HUES48 (cell line): Measurements from ENCODE around the gene SDK1.
"Not testable (repeated sequence)": the region's sequence is repeated elsewhere in the genome, so short reads cannot be mapped to it uniquely, and the experiment has no call there.

Experiments
- H3K27ac ChIP-seq: one replicate; pipeline ENCODE4 v1.7.0; 2013; ENCODE audit warnings: low read depth, low read length, inconsistent platforms
- H3K27me3 ChIP-seq: 2 replicates; pipeline ENCODE4 v1.6.1; 2013; ENCODE audit warnings: mild to moderate bottlenecking, low read length; ENCODE audit not compliant: control insufficient read depth, insufficient read depth
- H3K36me3 ChIP-seq: 2 replicates; pipeline ENCODE4 v1.6.1; 2013; ENCODE audit warnings: low read length; ENCODE audit not compliant: control insufficient read depth, insufficient read depth
- H3K4me1 ChIP-seq: 2 replicates; pipeline ENCODE4 v1.6.1; 2013; ENCODE audit warnings: mild to moderate bottlenecking, low read length; ENCODE audit not compliant: control insufficient read depth, insufficient read depth
- H3K4me3 ChIP-seq: 2 replicates; pipeline ENCODE4 v1.5.1; 2013; ENCODE audit warnings: mild to moderate bottlenecking, low read depth, low read length
- H3K9ac ChIP-seq: 2 replicates; pipeline ENCODE4 v1.6.1; 2013; ENCODE audit warnings: mild to moderate bottlenecking, low read depth, low read length, moderate library complexity
- H3K9me3 ChIP-seq: 2 replicates; pipeline ENCODE4 v1.6.1; 2013; ENCODE audit warnings: low read length; ENCODE audit not compliant: control insufficient read depth, insufficient read depth

The SDK1 gene

DNA sequence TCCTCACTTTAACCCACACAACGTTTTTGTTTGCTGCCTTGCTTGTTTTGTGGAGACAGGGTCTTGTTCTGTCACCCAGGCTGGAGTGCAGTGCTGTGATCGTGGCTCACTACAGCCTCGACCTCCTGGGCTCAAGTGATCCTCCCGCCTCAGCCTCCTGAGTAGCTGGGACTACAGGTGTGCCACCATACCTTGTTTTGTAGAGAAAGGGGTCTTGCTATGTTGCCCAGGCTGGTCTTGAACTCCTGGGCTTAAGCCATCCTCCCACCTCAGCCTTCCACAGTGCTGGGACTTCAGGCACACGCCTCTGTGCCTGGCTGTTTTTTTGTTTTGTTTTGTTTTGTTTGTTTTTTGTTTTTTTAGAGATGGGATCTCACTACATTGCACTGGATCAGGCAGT lies 935.8 kb downstream of the SDK1 start:
- not testable (repeated sequence) for H3K36me3 ChIP-seq, H3K9ac ChIP-seq

DNA sequence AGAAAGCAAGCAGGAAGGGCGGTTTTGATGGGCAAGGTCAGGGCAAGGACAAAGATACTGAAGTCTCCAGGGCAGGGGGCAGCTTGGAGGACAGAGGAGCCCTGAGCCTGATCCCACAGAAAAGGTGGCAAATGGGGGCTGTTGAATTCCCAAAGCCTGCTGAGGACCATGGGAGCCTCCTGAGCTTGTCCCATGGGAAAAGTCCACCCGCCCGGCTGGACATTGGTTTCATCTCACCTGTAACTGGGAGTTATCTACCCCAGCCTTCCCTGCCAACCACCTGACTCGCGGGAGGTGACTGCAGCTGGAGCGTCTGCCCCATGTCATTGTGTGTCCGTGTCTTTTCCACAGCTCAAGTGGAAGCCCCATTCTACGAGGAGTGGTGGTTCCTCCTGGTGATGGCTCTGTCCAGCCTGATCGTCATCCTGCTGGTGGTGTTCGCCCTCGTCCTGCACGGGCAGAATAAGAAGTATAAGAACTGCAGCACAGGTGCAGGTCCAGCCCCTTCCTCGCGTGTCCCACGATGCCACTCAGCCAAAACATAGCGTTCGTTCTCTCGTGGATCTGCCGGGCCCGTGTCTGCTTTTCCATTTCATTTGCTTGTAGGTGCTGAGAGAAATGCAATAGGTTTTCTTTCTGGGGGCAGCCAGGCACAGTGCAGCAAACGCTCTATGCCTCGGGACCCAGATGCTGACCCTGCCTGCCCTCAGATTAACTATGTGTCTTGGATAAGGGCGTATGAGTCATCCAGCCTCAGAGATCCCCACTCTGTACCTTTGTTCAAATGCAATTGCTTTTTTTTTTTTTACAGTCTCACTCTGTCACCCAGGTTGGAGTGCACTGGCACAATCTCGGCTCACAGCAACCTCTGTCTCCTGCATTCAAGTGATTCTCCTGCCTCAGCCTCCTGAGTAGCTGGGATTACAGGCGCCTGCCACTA lies 936.5 kb downstream of the SDK1 start:
- peaks cover 13% of the 10 kb centered on the region for H3K4me1 ChIP-seq
- no peak overlapping the region for H3K9ac ChIP-seq
- H3K4me3 ChIP-seq: no peak overlapping the region
- H3K9me3 ChIP-seq: no peaks in the 10 kb centered on the region
- no peaks in the 10 kb centered on the region for H3K27me3 ChIP-seq
- H3K27ac ChIP-seq: no peak overlapping the region
- H3K36me3 ChIP-seq: no peaks in the 10 kb centered on the region

More for the DNA sequence above, 935.8 kb downstream of the SDK1 start:
- H3K27me3 ChIP-seq, H3K27ac ChIP-seq, H3K4me3 ChIP-seq, H3K9me3 ChIP-seq: not testable (repeated sequence)
- peaks cover 13% of the 10 kb centered on the region for H3K4me1 ChIP-seq

DNA sequence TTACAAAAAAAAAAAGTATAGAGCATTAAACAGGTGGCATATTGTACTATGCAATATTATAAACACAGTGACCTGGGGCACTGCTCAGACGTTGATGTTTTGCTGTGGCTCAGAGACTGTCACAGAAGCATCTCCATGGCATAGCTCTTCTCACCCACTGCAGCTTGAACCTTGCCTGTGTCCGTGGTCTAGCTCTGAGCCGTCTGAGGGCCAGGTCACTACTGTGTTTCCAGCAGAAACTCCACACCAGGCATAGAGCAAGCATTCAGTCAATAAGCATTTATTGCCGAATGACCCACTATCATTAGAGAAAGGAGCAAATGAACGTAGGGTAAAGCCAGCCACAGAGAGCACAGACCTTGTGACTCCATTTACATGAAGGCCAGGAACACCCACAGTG lies 937.8 kb downstream of the SDK1 start:
- Histone ChIP-seq H3K27ac (no peak overlapping the region), H3K9me3 (no peaks in the 10 kb centered on the region), H3K9ac (no peak overlapping the region), H3K4me1 (peaks cover 13% of the 10 kb centered on the region), H3K36me3 (no peaks in the 10 kb centered on the region), H3K27me3 (no peaks in the 10 kb centered on the region), H3K4me3 (no peak overlapping the region)

DNA sequence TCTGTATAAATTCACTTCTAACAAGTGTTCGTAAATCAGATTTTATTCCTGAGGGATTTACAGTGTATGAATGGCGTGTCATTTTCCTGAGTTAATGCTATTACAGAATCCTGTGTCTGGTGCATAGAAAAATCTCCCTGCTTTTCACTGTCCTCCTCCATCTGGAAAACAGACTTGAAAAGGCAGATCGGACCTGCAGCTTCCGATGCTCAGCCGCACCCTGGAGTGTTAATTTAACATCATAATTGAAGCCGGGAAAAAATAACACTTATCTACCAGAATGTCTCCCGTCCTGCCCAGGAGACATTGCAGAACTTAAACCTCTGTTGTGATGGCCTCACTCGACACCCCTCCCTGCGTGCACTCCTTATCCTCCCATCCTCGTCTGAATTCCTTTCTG lies 939.0 kb downstream of the SDK1 start:
- H3K9me3 ChIP-seq: no peaks in the 10 kb centered on the region
- H3K9ac ChIP-seq: no peak overlapping the region
- H3K4me1 ChIP-seq: peaks cover 13% of the 10 kb centered on the region
- no peaks in the 10 kb centered on the region for H3K36me3 ChIP-seq
- H3K27ac ChIP-seq: no peak overlapping the region
- H3K27me3 ChIP-seq: no peaks in the 10 kb centered on the region
- 0 out of 2 replicates have a peak overlapping the region, but pooled peaks have one; percentile 3 for H3K4me3 ChIP-seq

DNA sequence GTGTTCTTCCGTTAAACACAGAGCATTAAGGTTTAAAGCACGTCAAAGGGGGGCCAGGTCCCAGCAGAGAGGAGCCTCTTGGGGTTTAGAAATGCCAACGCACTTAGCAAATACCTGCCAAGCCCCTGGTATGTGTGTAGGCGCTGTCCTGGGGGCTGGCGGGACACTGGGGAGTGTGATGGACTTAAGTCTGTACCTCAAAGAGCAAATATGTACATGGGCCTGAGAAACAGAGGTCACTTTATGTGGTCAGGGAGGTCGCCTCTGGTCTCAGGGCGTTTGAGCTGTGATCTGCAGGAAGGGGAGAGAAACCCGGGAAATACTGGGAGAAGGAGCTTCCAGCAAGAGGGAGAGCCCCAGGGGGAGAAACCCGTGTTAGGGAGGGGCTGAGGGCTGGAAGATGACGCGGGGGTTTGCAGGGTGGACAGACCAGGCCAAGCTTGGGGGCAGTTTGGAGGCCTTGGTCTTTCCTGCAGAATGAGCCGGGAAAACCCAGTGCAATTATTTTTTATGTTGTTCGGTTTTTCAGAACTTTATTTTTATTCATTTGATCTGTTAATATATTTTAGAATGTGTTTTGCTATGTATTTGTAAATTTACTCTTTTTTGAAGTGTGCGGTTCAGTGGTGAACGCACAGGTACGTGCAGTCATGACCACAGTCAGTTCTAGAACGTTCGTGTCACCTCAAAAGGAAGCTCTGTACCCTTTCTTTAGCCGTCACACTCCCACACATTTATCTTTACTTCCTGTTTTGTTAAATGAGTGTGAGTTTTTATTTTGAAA lies 939.7 kb downstream of the SDK1 start:
- Histone ChIP-seq H3K9ac (no peak overlapping the region), H3K27me3 (no peaks in the 10 kb centered on the region), H3K27ac (no peak overlapping the region), H3K4me1 (peaks cover 16% of the 10 kb centered on the region), H3K9me3 (no peaks in the 10 kb centered on the region), H3K4me3 (no peak overlapping the region), H3K36me3 (no peaks in the 10 kb centered on the region)

DNA sequence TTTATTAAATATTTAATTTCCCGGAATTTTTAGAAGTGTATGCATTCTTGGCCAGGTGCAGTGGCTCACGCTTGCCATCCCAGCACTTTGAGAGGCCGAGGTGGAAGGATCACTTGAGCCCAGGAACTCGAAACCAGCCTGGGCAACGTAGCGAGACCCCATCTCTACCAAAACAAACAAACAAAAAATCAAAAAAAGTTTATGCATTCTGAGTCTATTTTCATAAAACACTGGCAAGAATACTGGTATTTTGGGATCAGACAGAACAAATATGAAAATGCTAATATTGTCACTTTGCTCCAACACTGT lies 940.2 kb downstream of the SDK1 start:
- no peak overlapping the region for H3K27ac ChIP-seq
- no peaks in the 10 kb centered on the region for H3K27me3 ChIP-seq
- H3K4me3 ChIP-seq: no peak overlapping the region

DNA sequence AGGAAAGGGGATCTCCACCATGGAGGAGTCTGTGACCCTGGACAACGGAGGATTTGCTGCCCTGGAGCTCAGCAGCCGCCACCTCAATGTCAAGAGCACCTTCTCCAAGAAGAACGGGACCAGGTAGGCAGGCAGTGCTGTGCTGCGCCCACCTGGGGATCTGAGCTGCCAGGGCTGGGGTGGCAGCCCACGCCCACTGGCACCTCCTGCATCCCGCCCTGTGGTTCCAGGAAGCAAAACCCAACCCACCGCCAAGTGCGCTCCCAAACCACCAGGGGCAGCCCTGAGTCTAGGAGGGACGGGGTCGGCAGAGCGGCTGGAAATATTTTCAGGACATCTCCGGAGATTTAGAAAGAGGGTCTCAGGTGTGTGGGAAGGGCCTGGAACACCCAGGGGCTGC lies 940.7 kb downstream of the SDK1 start:
- no peak overlapping the region for H3K27ac ChIP-seq
- H3K36me3 ChIP-seq: no peaks in the 10 kb centered on the region
- no peaks in the 10 kb centered on the region for H3K9me3 ChIP-seq
- H3K27me3 ChIP-seq: no peaks in the 10 kb centered on the region
- no peak overlapping the region for H3K9ac ChIP-seq
- H3K4me1 ChIP-seq: peaks cover 19% of the 10 kb centered on the region
- no peak overlapping the region for H3K4me3 ChIP-seq

More for the DNA sequence above, 940.2 kb downstream of the SDK1 start:
- Histone ChIP-seq H3K36me3 (no peaks in the 10 kb centered on the region), H3K9me3 (no peaks in the 10 kb centered on the region), H3K9ac (no peak overlapping the region), H3K4me1 (peaks cover 19% of the 10 kb centered on the region)

DNA sequence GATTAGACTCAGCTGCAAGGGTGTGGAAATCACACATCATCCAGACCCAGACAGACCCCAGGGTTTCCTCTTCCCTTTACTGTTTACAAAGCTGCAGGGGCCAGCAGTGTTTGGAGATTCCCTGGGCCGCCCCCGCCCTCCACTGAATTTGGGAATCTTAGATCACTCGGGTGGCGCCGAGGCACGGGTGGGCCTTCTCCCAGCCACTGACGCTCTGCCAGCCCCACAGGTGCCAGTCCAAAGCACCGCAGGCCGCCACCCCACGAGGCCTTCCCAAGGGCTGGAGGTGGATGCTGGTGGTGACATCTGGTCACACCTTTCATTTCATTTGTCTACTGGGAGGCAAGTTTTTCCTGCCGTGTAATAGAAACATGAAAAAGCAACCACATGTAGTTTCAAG lies 941.7 kb downstream of the SDK1 start:
- no peak overlapping the region for H3K4me3 ChIP-seq
- H3K27ac ChIP-seq: no peak overlapping the region
- no peaks in the 10 kb centered on the region for H3K36me3 ChIP-seq
- H3K27me3 ChIP-seq: no peaks in the 10 kb centered on the region
- no peak overlapping the region for H3K9ac ChIP-seq
- no peaks in the 10 kb centered on the region for H3K9me3 ChIP-seq
- peaks cover 19% of the 10 kb centered on the region for H3K4me1 ChIP-seq

DNA sequence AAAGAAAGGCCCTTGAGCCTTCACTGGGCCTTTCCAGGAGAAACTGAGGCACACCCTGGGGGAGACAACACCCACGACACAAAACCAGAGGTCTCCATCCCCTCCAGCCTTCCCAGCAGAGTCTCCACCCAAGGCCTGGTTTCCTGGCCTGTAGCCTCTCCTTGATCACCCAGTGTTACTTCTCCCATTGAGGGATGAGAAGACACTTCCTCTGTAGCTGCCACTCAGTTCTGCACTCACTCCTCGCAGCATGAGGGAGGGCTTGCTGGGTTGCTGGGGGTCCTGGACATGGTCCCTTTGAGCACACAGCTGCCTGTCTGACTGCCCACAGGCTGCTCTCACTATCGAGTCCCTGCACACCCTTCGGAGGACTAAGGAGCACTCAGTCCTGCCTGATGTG lies 943.0 kb downstream of the SDK1 start:
- no peak overlapping the region for H3K4me3 ChIP-seq
- no peaks in the 10 kb centered on the region for H3K36me3 ChIP-seq
- H3K9me3 ChIP-seq: 0 out of 2 replicates have a peak, but pooled peaks cover 4% of the 10 kb centered on the region
- H3K27me3 ChIP-seq: no peaks in the 10 kb centered on the region
- H3K9ac ChIP-seq: no peak overlapping the region
- H3K27ac ChIP-seq: no peak overlapping the region
- H3K4me1 ChIP-seq: peaks cover 19% of the 10 kb centered on the region

DNA sequence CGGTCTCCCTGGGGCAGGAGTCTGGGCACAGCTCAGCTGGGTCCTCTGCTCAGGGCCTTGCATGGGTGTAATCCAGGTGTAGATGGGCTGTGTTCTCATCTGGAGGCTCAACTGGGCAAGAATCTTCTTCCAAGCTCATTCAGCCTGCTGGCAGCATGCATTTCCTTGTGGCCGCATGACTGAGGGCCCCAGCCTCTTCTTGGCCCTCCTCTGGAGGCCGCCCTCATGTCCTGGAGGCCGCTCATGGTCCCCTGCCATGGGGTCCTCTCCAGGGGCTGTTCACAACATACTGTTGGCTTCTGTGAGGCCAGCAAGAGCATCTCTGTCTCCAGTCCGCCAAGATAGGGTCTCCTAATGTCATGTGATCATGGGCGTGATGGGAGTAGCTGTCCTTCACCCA lies 943.6 kb downstream of the SDK1 start:
- H3K9ac ChIP-seq: no peak overlapping the region
- no peaks in the 10 kb centered on the region for H3K36me3 ChIP-seq
- 0 out of 2 replicates have a peak, but pooled peaks cover 4% of the 10 kb centered on the region for H3K9me3 ChIP-seq
- H3K27me3 ChIP-seq: no peaks in the 10 kb centered on the region
- no peak overlapping the region for H3K4me3 ChIP-seq
- H3K4me1 ChIP-seq: peaks cover 18% of the 10 kb centered on the region
- no peak overlapping the region for H3K27ac ChIP-seq
